ENCODE data around the gene RIMKLB. TPM values are rescaled to one million over a fixed set of nuclear protein-coding genes. Genes with fewer than 3 reads are reported as not detected.
A peak's percentile ranks its signal among the peaks of the same experiment; 100 is the strongest.

RIMKLB gene
- total and polyA plus RNA-seq, 2 experiments from 2014 or later, result 19.4 to 23.2 TPM

DNA sequence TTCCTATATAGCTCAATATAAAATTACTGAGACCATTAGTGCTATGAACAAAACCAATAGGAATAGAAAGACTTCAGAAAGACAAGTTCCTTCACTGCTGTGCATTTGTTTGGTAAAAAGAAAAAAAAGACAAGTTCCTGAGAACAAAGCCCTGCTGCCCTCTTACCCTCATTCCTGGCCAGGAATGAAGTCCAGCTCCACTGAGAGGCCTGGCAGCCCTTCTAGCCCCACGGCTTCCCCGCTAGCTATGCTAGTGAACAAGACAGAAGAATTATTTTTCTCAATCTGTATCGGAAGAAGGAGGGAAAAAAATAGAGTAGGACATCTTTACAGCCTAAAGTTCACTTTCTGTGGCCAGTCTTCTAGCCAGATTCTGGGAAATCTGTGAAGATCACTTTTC, 36.8 kb upstream of the RIMKLB start:
- Histone ChIP-seq H3K4me2 (ENCODE audit: unreplicated experiment) (peak overlapping the region; percentile 96), H4K20me1 (ENCODE audit: insufficient read depth) (no peaks in the 10 kb centered on the region), H3K4me1 (ENCODE audit: insufficient read depth) (peaks cover 66% of the 10 kb centered on the region), H3K9me3 (ENCODE audit: low read depth) (no peaks in the 10 kb centered on the region), H2AFZ (peak overlapping the region; percentile 29; the same call in 1 of the 2 replicates), H3K79me2 (ENCODE audit: insufficient read depth) (peaks cover 27% of the 10 kb centered on the region), H3F3A (ENCODE audit: insufficient read depth) (peaks cover 54% of the 10 kb centered on the region), H3K36me3 (ENCODE audit: low read depth) (0 out of 2 replicates have a peak, but pooled peaks cover 4% of the 10 kb centered on the region), H3K9me2 (ENCODE audit: insufficient read depth) (no peaks in the 10 kb centered on the region), H3K27ac (no peak overlapping the region), H3K27me3 (replicated peaks; ENCODE audit: insufficient read depth) (no peaks in the 10 kb centered on the region), H3K9ac (peak overlapping the region; percentile 83), H3K4me3 (peak overlapping the region; percentile 92)
- TF ChIP-seq EZH2phosphoT487 (IDR thresholded peaks at IDR 0.05; ENCODE audit: insufficient read depth, low read depth), result no peak
- TF ChIP-seq EZH2 (IDR thresholded peaks at IDR 0.05; ENCODE audit: insufficient read depth, poor library complexity, severe bottlenecking), result no peak
- in situ Hi-C loops (cut with MboI), result no loop called here
- 41% methylated on average over 3 of the region's 3 CpGs for WGBS, 2 experiments (ENCODE audit: low coverage in 1 of 2, low lambda C conversion rate in 2 of 2, missing lambda C conversion rate in 2 of 2)
- DNase-seq, result peak; percentile 32

DNA sequence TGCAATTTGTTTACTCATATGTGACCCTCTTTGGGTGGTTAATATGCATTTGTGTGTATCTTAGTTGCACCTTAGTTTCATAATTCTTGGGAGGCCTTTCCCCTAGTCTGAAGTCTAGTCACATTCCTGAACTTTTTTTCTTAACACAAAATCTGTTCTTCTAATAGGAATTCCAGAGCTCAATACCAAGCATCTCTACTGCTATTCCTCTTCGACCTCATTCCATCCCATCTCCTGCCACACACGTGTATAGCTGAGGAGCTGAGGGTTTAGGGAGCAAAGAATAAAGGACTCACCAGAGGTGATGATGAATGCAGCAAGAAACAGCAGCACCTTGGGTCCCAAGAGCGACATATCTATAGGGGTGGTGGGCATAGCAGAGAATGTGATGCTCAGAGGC, 36.0 kb upstream of the RIMKLB start:
- 47 to 59% methylated on average over 3 of the region's 3 CpGs for WGBS, 2 experiments (ENCODE audit: low coverage in 1 of 2, low lambda C conversion rate in 2 of 2, missing lambda C conversion rate in 2 of 2)
- peak overlapping the region; percentile 83 for H3K9ac ChIP-seq

DNA sequence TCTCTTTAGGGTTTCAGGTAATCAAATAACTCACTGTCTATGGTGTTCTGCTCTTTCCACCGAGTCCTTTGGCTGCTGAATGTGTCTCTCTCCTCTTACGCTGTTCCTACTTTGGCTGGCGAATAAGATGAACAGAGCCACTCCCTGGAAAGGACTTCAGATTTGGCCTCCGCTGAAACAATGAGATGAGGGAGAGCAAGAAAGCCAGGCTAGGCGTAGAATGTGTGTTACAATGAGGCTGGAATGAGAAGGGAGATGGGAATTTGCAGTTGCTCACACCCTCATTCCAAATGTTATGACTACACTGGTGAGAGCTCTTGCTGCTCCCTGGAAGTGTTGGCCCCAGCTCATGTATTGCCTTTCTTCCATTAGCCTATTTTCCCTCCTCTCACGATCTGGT, 35.2 kb upstream of the RIMKLB start, which contains the start of gene MFAP5:
MFAP5 (minus strand) TSS at position 234 of the 400 bp plus-strand sequence. CDS start 722 bp downstream, outside the sequence.
- H3K27ac ChIP-seq, result peak within 1 kb of the TSS; percentile 87
- no peaks in the 10 kb centered on the region for H3K9me3 ChIP-seq (ENCODE audit: low read depth)
- peak; percentile 94 for DNase-seq
- peaks cover 27% of the 10 kb centered on the region for H3K79me2 ChIP-seq (ENCODE audit: insufficient read depth)
- H3K27me3 ChIP-seq (replicated peaks; ENCODE audit: insufficient read depth), result no peaks in the 10 kb centered on the region
- peak within 1 kb of the TSS; percentile 85 for H2AFZ ChIP-seq
- 3 to 4% methylated on average over 6 of the region's 6 CpGs for WGBS, 2 experiments (ENCODE audit: low coverage in 1 of 2, low lambda C conversion rate in 2 of 2, missing lambda C conversion rate in 2 of 2)
- H3K9ac ChIP-seq, result peak within 1 kb of the TSS; percentile 83
- peak within 1 kb of the TSS; percentile 92 for H3K4me3 ChIP-seq
- in situ Hi-C loops (cut with MboI), result no loop called here
- H3F3A ChIP-seq (ENCODE audit: insufficient read depth), result peaks cover 52% of the 10 kb centered on the region
- peak within 1 kb of the TSS; percentile 96 for H3K4me2 ChIP-seq (ENCODE audit: unreplicated experiment)
- peaks cover 65% of the 10 kb centered on the region for H3K4me1 ChIP-seq (ENCODE audit: insufficient read depth)
- 0 out of 2 replicates have a peak, but pooled peaks cover 4% of the 10 kb centered on the region for H3K36me3 ChIP-seq (ENCODE audit: low read depth)
- H4K20me1 ChIP-seq (ENCODE audit: insufficient read depth), result no peaks in the 10 kb centered on the region
- no peaks in the 10 kb centered on the region for H3K9me2 ChIP-seq (ENCODE audit: insufficient read depth)
- no peak for TF ChIP-seq EZH2 (IDR thresholded peaks at IDR 0.05; ENCODE audit: insufficient read depth, poor library complexity, severe bottlenecking)
- no peak for TF ChIP-seq EZH2phosphoT487 (IDR thresholded peaks at IDR 0.05; ENCODE audit: insufficient read depth, low read depth)

More for the DNA sequence above, 36.0 kb upstream of the RIMKLB start:
- peaks cover 54% of the 10 kb centered on the region for H3F3A ChIP-seq (ENCODE audit: insufficient read depth)
- H3K27ac ChIP-seq, result peak overlapping the region; percentile 87
- H3K9me2 ChIP-seq (ENCODE audit: insufficient read depth), result no peaks in the 10 kb centered on the region
- in situ Hi-C loops (cut with MboI), result no loop called here
- peak overlapping the region; percentile 92 for H3K4me3 ChIP-seq
- no peak for TF ChIP-seq EZH2phosphoT487 (IDR thresholded peaks at IDR 0.05; ENCODE audit: insufficient read depth, low read depth)
- no peak for TF ChIP-seq EZH2 (IDR thresholded peaks at IDR 0.05; ENCODE audit: insufficient read depth, poor library complexity, severe bottlenecking)
- H3K9me3 ChIP-seq (ENCODE audit: low read depth), result no peaks in the 10 kb centered on the region
- peak overlapping the region; percentile 85 for H2AFZ ChIP-seq
- H3K36me3 ChIP-seq (ENCODE audit: low read depth), result 0 out of 2 replicates have a peak, but pooled peaks cover 4% of the 10 kb centered on the region
- peak overlapping the region; percentile 96 for H3K4me2 ChIP-seq (ENCODE audit: unreplicated experiment)
- H3K79me2 ChIP-seq (ENCODE audit: insufficient read depth), result peaks cover 27% of the 10 kb centered on the region
- no peaks in the 10 kb centered on the region for H4K20me1 ChIP-seq (ENCODE audit: insufficient read depth)
- H3K4me1 ChIP-seq (ENCODE audit: insufficient read depth), result peaks cover 66% of the 10 kb centered on the region
- H3K27me3 ChIP-seq (replicated peaks; ENCODE audit: insufficient read depth), result no peaks in the 10 kb centered on the region
- no peak for DNase-seq

DNA sequence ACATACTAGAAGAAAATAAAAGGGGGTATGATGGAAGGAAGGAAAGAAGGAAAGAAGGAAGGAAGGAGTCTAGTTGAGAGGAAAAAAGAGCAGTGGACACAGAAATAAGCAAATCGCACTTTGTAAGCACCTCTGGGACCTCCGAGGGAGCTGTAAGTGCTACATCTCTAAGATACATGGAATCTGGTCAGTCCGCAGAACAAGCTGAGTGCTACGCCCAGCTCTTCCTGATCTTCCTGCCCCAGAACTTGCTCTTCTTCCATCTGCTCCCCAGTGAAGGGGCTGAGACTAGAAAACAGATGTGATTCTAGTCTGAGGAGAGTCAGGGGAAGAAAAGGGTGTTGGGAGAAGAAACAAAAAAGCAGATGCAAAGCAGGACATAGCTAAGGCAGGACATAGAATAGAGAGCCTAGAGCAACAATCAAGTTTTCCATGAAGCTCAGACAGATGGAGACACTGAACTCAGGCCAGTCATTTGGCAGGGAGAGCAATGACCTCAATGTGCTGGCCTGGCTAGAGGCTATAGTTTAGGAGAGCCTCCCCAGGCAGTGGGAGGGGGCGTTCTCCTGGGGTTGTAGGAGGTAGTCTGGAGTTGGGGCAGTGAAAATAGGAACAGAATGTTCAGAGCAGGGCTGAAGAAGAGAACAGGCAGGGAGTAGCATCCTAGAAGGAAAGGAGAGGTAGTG, 33.4 kb upstream of the RIMKLB start:
- Histone ChIP-seq H3K9ac (peak overlapping the region; percentile 11; the same call in 1 of the 2 replicates), H3K4me3 (no peak overlapping the region), H3K4me2 (ENCODE audit: unreplicated experiment) (no peak overlapping the region), H3K9me2 (ENCODE audit: insufficient read depth) (no peaks in the 10 kb centered on the region), H3K9me3 (ENCODE audit: low read depth) (no peaks in the 10 kb centered on the region), H3K36me3 (ENCODE audit: low read depth) (0 out of 2 replicates have a peak, but pooled peaks cover 4% of the 10 kb centered on the region), H3K4me1 (ENCODE audit: insufficient read depth) (peaks cover 48% of the 10 kb centered on the region), H3K79me2 (ENCODE audit: insufficient read depth) (peaks cover 27% of the 10 kb centered on the region), H3K27ac (peak overlapping the region; percentile 87), H3F3A (ENCODE audit: insufficient read depth) (peaks cover 35% of the 10 kb centered on the region), H3K27me3 (replicated peaks; ENCODE audit: insufficient read depth) (no peaks in the 10 kb centered on the region), H4K20me1 (ENCODE audit: insufficient read depth) (no peaks in the 10 kb centered on the region), H2AFZ (peak overlapping the region; percentile 85)
- TF ChIP-seq EZH2phosphoT487 (IDR thresholded peaks at IDR 0.05; ENCODE audit: insufficient read depth, low read depth) (no peak), EZH2 (IDR thresholded peaks at IDR 0.05; ENCODE audit: insufficient read depth, poor library complexity, severe bottlenecking) (no peak)
- WGBS, 2 experiments (ENCODE audit: low coverage in 1 of 2, low lambda C conversion rate in 2 of 2, missing lambda C conversion rate in 2 of 2), result 25 to 28% methylated on average over 5 of the region's 5 CpGs
- in situ Hi-C loops (cut with MboI), result no loop called here
- DNase-seq, result peak; percentile 66
